ENCODE results near the gene LRRK2.

DNA sequence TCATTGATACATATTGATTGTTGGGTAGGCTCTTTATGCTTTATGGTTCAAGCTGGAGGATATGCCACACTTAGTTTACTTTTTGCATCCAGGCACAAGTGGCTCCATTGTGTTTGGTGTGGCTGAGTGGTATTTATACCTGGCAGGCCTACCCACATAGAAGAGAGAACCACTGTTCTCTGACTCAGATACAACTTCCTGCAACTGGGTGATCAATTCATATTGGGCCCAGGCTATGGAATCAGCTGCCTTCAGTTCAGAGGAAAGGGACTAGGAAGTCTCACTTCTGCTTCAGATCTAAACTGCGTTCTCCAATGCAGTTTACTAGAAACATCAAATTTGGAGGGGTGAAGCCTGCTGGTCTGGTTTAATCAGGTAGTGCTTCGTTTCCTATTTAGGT is 49.8 kb upstream of the LRRK2 start:
- TF ChIP-seq POLR2AphosphoS5 (IDR thresholded peaks at IDR 0.05) (no peak), POLR2A (IDR thresholded peaks at IDR 0.05) (no peak)
- TF ChIP-seq, protein P1, sequence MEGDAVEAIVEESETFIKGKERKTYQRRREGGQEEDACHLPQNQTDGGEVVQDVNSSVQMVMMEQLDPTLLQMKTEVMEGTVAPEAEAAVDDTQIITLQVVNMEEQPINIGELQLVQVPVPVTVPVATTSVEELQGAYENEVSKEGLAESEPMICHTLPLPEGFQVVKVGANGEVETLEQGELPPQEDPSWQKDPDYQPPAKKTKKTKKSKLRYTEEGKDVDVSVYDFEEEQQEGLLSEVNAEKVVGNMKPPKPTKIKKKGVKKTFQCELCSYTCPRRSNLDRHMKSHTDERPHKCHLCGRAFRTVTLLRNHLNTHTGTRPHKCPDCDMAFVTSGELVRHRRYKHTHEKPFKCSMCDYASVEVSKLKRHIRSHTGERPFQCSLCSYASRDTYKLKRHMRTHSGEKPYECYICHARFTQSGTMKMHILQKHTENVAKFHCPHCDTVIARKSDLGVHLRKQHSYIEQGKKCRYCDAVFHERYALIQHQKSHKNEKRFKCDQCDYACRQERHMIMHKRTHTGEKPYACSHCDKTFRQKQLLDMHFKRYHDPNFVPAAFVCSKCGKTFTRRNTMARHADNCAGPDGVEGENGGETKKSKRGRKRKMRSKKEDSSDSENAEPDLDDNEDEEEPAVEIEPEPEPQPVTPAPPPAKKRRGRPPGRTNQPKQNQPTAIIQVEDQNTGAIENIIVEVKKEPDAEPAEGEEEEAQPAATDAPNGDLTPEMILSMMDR (IDR thresholded peaks at IDR 0.05) = no peak

All from suprapubic skin (tissue), 4 donors.